HepG2 (cell line): Measurements from ENCODE around the gene AGAP1. TPM values are rescaled to one million over a fixed set of nuclear protein-coding genes. Genes with fewer than 3 reads are reported as not detected.

Experiments
- AHR ChIP-seq: IDR thresholded peaks from 2 replicates; pipeline ENCODE4 v1.6.1; 2018; ENCODE audit warnings: missing genetic modification reagents, missing compliant biosample characterization
- RBM39 ChIP-seq: fragments of 200-400 bp; formaldehyde crosslinking; IDR thresholded peaks from one replicate; pipeline ENCODE4 v1.6.1; 2018; ENCODE audit warnings: antibody characterized with exemption, mild to moderate bottlenecking, low read depth, low read length; ENCODE audit not compliant: poor library complexity, severe bottlenecking
- SAFB2 ChIP-seq: sonication (generic); formaldehyde crosslinking; IDR thresholded peaks from 2 replicates; pipeline ENCODE4 v1.5.1; 2020; ENCODE audit warnings: missing genetic modification reagents, low read depth, mild to moderate bottlenecking, borderline replicate concordance
- SYNCRIP ChIP-seq: fragments of 200-400 bp; formaldehyde crosslinking; IDR thresholded peaks from 2 replicates; pipeline ENCODE4 v1.6.1; 2018; ENCODE audit warnings: mild to moderate bottlenecking, low read depth, low read length; ENCODE audit not compliant: insufficient read depth
- THAP11 ChIP-seq: IDR thresholded peaks from 2 replicates; pipeline ENCODE4 v1.6.1; 2016; ENCODE audit warnings: missing biosample characterization, missing genetic modification reagents
- ZBTB7A ChIP-seq: sonication (generic); formaldehyde crosslinking; IDR thresholded peaks from 2 replicates; pipeline ENCODE4 v1.8.0; 2022; ENCODE audit warnings: mild to moderate bottlenecking, missing genetic modification reagents
- ZFY ChIP-seq: sonication (generic); formaldehyde crosslinking; IDR thresholded peaks from 2 replicates; pipeline ENCODE4 v1.4.0; 2020; ENCODE audit warnings: missing genetic modification reagents
- ZNF431 ChIP-seq: sonication (generic); formaldehyde crosslinking; IDR thresholded peaks from 2 replicates; pipeline ENCODE4 v1.9.0; 2022; ENCODE audit warnings: missing genetic modification reagents, low read depth, mild to moderate bottlenecking, borderline replicate concordance
- ZNF484 ChIP-seq: sonication (generic); formaldehyde crosslinking; IDR thresholded peaks from 2 replicates; pipeline ENCODE4 v1.5.1; 2020; ENCODE audit warnings: mild to moderate bottlenecking, low read depth, missing genetic modification reagents, borderline replicate concordance
- ZNF660 ChIP-seq: sonication (generic); formaldehyde crosslinking; IDR thresholded peaks from 2 replicates; pipeline ENCODE4 v1.5.1; 2020; ENCODE audit warnings: mild to moderate bottlenecking, low read depth, missing genetic modification reagents, borderline replicate concordance
- ZNF720 ChIP-seq: sonication (generic); formaldehyde crosslinking; IDR thresholded peaks from 2 replicates; pipeline ENCODE4 v1.4.0; 2020; ENCODE audit warnings: missing genetic modification reagents
- polyA plus RNA-seq, 8 experiments: library from polyadenylated mRNA; depleted of rRNA in 3 of 8; stranded (reverse) in 7 of 8; unstranded in 1 of 8; fragments of >200 nt; fragmentation: Illumina TruSeq in 4 of 8; extraction: Trizol in 4 of 8; gene quantifications; 2 replicates each; pipeline versions ENCODE4 v1.2.1 to v1.2.3, GENCODE V29; 2011 to 2016; ENCODE audit warnings: low read depth in 4 of 8, missing spikeins in 1 of 8, mixed read lengths in 1 of 8; ENCODE audit not compliant: insufficient read depth in 1 of 8
- total RNA-seq, 5 experiments: library from RNA; depleted of rRNA; stranded (reverse); fragments of >200 nt; fragmentation: Illumina TruSeq; extraction: Trizol; gene quantifications; 2 replicates each; pipeline ENCODE4 v1.2.3, GENCODE V29; 2016; ENCODE audit warnings: low read depth in 1 of 5
- TF ChIP-seq, protein P1 (sequence below): sonication (generic); formaldehyde crosslinking; IDR thresholded peaks from 2 replicates; pipeline ENCODE4 v1.9.0; 2021; ENCODE audit warnings: missing genetic modification reagents, mild to moderate bottlenecking, borderline replicate concordance
- TF ChIP-seq, protein P2 (sequence below): sonication (generic); formaldehyde crosslinking; IDR thresholded peaks from 2 replicates; pipeline ENCODE4 v1.4.0; 2020; ENCODE audit warnings: mild to moderate bottlenecking, missing genetic modification reagents
- TF ChIP-seq, protein P3 (sequence below): sonication (generic); formaldehyde crosslinking; IDR thresholded peaks from 2 replicates; pipeline ENCODE4 v1.4.0; 2020; ENCODE audit warnings: missing genetic modification reagents
- TF ChIP-seq, protein P4 (sequence below): sonication (generic); formaldehyde crosslinking; IDR thresholded peaks from 2 replicates; pipeline ENCODE4 v1.4.0; 2020; ENCODE audit warnings: missing genetic modification reagents
- TF ChIP-seq, protein P5 (sequence below): sonication (generic); formaldehyde crosslinking; IDR thresholded peaks from 2 replicates; pipeline ENCODE4 v1.4.0; 2020; ENCODE audit warnings: missing genetic modification reagents, borderline replicate concordance
- TF ChIP-seq, protein P6 (sequence below): IDR thresholded peaks from 2 replicates; pipeline ENCODE4 v1.6.1; 2016; ENCODE audit warnings: mild to moderate bottlenecking, missing biosample characterization, missing genetic modification reagents

The AGAP1 gene
- total and polyA plus RNA-seq, 2 of the 13 experiments (the other 11 are each of a cell fraction or from before 2014, with no cell fraction given), result 21.2 to 32.7 TPM

DNA sequence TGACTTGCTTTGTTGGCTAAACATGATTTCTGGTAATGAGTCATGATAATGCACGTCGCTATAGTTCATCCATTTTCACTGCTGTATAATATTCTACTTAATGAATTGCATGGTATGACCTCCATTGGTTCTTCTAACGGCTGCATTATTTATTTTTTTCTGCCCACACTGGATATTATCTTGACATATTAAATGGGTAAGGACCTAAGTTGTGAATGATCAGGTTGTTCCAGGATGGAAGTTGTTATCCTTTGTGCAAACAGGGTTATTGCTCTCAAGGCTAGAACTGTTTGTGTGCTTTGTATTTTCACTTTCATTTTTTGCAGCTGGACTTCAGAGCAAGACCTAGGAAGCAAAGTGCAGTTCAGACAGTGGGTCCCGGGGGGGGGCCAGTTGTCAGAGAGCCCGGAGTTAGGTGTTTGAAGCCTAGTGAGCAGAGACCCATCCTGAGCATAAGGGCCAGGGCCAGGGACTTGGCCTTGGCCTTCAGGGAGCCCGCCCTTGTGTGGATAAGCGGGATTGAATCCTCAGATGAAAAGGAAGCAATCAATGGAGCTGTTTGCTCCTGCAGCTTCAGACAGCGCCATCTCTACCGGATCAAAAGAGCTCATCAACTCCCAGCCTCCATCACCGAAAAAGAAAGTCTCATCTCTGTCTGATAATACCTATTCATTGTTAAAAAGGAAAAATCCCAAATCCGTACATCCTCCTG lies 48.2 kb downstream of the AGAP1 start (continued):
- TF ChIP-seq AHR (CRISPR knock-in tag), result no peak
- no peak for TF ChIP-seq ZNF484 (CRISPR knock-in tag)
- TF ChIP-seq, protein P1, sequence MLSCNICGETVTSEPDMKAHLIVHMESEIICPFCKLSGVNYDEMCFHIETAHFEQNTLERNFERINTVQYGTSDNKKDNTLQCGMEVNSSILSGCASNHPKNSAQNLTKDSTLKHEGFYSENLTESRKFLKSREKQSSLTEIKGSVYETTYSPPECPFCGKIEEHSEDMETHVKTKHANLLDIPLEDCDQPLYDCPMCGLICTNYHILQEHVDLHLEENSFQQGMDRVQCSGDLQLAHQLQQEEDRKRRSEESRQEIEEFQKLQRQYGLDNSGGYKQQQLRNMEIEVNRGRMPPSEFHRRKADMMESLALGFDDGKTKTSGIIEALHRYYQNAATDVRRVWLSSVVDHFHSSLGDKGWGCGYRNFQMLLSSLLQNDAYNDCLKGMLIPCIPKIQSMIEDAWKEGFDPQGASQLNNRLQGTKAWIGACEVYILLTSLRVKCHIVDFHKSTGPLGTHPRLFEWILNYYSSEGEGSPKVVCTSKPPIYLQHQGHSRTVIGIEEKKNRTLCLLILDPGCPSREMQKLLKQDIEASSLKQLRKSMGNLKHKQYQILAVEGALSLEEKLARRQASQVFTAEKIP (CRISPR knock-in tag), result no peak
- TF ChIP-seq, protein P2, sequence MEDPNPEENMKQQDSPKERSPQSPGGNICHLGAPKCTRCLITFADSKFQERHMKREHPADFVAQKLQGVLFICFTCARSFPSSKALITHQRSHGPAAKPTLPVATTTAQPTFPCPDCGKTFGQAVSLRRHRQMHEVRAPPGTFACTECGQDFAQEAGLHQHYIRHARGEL (CRISPR knock-in tag), result no peak
- TF ChIP-seq, protein P3, sequence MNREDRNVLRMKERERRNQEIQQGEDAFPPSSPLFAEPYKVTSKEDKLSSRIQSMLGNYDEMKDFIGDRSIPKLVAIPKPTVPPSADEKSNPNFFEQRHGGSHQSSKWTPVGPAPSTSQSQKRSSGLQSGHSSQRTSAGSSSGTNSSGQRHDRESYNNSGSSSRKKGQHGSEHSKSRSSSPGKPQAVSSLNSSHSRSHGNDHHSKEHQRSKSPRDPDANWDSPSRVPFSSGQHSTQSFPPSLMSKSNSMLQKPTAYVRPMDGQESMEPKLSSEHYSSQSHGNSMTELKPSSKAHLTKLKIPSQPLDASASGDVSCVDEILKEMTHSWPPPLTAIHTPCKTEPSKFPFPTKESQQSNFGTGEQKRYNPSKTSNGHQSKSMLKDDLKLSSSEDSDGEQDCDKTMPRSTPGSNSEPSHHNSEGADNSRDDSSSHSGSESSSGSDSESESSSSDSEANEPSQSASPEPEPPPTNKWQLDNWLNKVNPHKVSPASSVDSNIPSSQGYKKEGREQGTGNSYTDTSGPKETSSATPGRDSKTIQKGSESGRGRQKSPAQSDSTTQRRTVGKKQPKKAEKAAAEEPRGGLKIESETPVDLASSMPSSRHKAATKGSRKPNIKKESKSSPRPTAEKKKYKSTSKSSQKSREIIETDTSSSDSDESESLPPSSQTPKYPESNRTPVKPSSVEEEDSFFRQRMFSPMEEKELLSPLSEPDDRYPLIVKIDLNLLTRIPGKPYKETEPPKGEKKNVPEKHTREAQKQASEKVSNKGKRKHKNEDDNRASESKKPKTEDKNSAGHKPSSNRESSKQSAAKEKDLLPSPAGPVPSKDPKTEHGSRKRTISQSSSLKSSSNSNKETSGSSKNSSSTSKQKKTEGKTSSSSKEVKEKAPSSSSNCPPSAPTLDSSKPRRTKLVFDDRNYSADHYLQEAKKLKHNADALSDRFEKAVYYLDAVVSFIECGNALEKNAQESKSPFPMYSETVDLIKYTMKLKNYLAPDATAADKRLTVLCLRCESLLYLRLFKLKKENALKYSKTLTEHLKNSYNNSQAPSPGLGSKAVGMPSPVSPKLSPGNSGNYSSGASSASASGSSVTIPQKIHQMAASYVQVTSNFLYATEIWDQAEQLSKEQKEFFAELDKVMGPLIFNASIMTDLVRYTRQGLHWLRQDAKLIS (CRISPR knock-in tag), result no peak
- no peak for TF ChIP-seq RBM39
- 0 out of 2 replicates have a peak, but pooled peaks have one; percentile 48 for TF ChIP-seq ZNF431
- TF ChIP-seq ZFY (CRISPR knock-in tag), result peak; percentile 24
- TF ChIP-seq SAFB2 (CRISPR knock-in tag), result no peak
- TF ChIP-seq, protein P4, sequence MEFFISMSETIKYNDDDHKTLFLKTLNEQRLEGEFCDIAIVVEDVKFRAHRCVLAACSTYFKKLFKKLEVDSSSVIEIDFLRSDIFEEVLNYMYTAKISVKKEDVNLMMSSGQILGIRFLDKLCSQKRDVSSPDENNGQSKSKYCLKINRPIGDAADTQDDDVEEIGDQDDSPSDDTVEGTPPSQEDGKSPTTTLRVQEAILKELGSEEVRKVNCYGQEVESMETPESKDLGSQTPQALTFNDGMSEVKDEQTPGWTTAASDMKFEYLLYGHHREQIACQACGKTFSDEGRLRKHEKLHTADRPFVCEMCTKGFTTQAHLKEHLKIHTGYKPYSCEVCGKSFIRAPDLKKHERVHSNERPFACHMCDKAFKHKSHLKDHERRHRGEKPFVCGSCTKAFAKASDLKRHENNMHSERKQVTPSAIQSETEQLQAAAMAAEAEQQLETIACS (CRISPR knock-in tag), result no peak
- TF ChIP-seq, protein P5, sequence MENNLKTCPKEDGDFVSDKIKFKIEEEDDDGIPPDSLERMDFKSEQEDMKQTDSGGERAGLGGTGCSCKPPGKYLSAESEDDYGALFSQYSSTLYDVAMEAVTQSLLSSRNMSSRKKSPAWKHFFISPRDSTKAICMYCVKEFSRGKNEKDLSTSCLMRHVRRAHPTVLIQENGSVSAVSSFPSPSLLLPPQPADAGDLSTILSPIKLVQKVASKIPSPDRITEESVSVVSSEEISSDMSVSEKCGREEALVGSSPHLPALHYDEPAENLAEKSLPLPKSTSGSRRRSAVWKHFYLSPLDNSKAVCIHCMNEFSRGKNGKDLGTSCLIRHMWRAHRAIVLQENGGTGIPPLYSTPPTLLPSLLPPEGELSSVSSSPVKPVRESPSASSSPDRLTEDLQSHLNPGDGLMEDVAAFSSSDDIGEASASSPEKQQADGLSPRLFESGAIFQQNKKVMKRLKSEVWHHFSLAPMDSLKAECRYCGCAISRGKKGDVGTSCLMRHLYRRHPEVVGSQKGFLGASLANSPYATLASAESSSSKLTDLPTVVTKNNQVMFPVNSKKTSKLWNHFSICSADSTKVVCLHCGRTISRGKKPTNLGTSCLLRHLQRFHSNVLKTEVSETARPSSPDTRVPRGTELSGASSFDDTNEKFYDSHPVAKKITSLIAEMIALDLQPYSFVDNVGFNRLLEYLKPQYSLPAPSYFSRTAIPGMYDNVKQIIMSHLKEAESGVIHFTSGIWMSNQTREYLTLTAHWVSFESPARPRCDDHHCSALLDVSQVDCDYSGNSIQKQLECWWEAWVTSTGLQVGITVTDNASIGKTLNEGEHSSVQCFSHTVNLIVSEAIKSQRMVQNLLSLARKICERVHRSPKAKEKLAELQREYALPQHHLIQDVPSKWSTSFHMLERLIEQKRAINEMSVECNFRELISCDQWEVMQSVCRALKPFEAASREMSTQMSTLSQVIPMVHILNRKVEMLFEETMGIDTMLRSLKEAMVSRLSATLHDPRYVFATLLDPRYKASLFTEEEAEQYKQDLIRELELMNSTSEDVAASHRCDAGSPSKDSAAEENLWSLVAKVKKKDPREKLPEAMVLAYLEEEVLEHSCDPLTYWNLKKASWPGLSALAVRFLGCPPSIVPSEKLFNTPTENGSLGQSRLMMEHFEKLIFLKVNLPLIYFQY (CRISPR knock-in tag), result peak; percentile 85
- no peak for TF ChIP-seq ZNF660 (CRISPR knock-in tag)
- TF ChIP-seq, protein P6, sequence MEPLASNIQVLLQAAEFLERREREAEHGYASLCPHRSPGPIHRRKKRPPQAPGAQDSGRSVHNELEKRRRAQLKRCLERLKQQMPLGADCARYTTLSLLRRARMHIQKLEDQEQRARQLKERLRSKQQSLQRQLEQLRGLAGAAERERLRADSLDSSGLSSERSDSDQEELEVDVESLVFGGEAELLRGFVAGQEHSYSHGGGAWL (CRISPR knock-in tag), result no peak
- TF ChIP-seq SYNCRIP, result no peak
- TF ChIP-seq THAP11, result peak; percentile 83
- TF ChIP-seq ZBTB7A (CRISPR knock-in tag), result peak; percentile 83
- TF ChIP-seq ZNF720 (CRISPR knock-in tag), result no peak
